Thoracic aorta endothelial cell (primary cell): ENCODE results near the gene GOLGA8B. TPM values are rescaled to one million over a fixed set of nuclear protein-coding genes. Genes with fewer than 3 reads are reported as not detected.

Source experiments
- small RNA-seq: library from RNA; depleted of rRNA; stranded (forward); fragments of <200 nt; gene quantifications from one replicate; pipeline ENCODE3, GENCODE V24; 2012
- total RNA-seq: library from RNA; depleted of rRNA; stranded (reverse); fragments of >200 nt; gene quantifications from 2 replicates; pipeline ENCODE4 v1.2.3, GENCODE V29; 2012

GOLGA8B gene
- 35.5 and 40.0 TPM in 2 replicates for total RNA-seq

GRCh38 chr15:34583399-34584329 lies at the start of gene GOLGA8B:
Gene GOLGA8B, minus strand, starts transcription at chr15:34583651. Its CDS starts 47,739 bp downstream, at chr15:34535912.

Small RNA genes within 50 kb of the gene (small RNA-seq; reads per million reads assigned to genes)
- not detected for gene RF00425

Other genes starting within 250 kb of the GOLGA8B start
- 40.4 and 44.2 TPM in 2 replicates for gene SLC12A6, start 245.9 kb downstream of the GOLGA8B start, total RNA-seq
- 205 and 280 TPM in 2 replicates for gene NOP10, start 240.5 kb downstream of the GOLGA8B start, total RNA-seq
- gene NUTM1, start 240.3 kb downstream of the GOLGA8B start, total RNA-seq: not detected in 2 replicates
- gene LPCAT4, start 216.5 kb downstream of the GOLGA8B start, total RNA-seq: 13.6 and 20.1 TPM in 2 replicates
- gene GOLGA8A, start 145.8 kb downstream of the GOLGA8B start, total RNA-seq: 35.9 and 37.0 TPM in 2 replicates
- gene GJD2, start 171.3 kb upstream of the GOLGA8B start, total RNA-seq: not detected in 2 replicates
- not detected in 2 replicates for gene ACTC1, start 211.9 kb upstream of the GOLGA8B start, total RNA-seq